Stimulated activated CD4-positive, alpha-beta T cell treated with anti-CD3 and anti-CD28 coated beads, Interleukin-15, amount 100 ng/mL, for 48 hours (primary cell): ENCODE measurements around the gene GALNS.

ENCODE experiments used
- DNase-seq, 2 donors: peaks; one replicate each; pipeline ENCODE4 v3.0.0-alpha.2; 2020; ENCODE audit warnings: low read depth in 2 of 2

The GALNS gene

GRCh38 chr16:88769617-88770460 lies 86.9 kb downstream of the GALNS start:
- no peak for DNase-seq

DNA sequence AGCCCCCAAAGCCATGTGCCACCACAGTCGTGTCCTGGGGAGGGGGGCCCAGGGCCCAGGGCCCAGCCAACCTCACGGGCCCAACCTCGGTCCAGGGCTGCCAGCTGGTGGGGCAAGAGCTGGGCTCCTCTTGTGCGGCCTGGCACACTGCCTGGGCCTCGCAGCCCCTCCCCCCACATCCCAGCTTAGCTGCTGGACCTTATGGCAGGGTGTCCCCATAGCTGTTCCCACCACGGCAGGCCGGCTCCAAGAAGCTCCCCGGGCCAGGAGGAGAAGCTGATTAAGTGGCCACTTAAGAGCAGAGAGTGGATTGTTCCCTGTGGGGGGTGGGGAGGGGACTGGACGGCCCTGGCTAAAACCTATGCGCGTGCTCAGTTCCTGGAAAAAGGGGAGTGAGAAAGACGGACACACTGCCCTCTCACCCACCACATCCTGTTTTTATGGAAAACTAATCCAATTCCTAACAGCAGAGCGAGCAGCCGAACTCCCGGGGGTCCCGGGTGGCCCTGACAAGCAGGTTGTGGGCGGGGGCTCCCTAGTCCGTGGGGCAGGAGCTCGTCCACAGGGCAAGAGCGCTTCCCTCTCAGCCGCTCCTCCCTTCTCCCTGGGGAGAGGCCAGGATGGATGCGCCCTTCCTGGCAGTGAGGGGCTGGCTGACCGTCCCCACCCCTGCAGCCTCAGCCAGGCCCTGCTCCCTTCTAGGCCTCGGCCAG lies 88.5 kb downstream of the GALNS start:
- no peak for DNase-seq

DNA sequence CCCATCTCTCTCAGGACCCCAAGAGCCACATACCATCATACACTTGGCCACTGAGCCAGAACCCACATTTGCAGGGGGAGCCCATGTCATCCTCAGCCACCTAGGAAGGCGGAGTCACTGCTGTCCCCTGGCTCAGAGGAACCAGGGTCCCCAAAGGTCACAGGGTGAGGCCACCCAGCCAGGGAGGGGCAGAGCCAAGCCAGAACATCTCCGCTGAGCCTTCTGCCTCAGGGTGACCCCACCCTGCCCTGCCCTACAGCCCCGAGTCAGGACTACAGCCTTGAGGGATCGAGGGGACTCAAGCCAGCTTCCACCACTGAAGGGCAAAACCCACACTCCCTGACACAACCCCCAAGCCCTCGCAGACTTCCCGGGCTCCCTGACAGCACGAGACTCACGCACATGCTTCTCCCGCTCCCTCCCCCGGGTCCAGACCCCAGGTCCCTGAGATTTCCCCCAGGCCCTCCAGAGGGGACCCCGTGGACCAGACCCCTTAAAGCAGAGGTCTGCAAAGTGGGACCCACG lies 89.1 kb downstream of the GALNS start:
- no peak for DNase-seq

DNA sequence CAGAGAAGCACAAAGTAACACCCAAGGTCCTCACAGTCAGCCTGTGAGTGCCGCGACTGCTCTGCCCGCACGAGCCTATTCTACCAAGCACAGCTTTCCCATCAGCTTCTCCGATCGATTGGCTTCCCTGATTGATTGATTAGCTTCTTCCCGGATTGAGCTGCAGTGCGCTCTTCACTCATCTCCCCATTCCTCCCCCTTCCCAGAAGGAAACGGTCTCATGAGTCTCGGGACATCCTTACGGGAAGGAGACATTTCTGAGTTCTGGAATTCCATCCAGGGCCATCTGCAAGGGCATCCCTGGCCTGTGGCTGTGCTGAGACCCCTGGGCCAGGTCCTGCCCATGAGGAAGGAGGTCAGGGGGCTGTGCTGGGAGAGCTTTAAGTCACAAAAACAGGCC lies 89.8 kb downstream of the GALNS start:
- DNase-seq = no peak

GRCh38 chr16:88764913-88765349 lies 91.8 kb downstream of the GALNS start:
- DNase-seq = no peak

DNA sequence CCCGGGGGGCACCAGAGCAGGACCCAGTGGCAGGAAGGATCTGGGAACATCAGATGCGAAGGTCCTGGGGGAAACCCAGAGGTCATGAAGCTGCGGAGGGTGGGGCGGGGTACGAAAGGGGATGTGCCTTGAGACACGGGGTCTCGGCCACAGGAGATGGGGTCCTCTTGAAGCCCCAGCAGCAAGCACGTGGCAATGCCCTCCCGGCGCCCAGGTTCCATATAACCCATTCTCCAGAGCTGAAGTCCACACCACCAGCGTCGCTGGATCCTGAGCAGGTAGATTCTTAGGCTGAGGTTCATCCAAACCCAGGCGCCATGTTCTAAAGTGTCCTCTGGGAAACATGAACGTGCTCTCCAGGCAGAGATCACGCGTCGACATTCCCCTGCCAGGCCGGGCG lies 92.7 kb downstream of the GALNS start:
- DNase-seq = no peak
